DMS153 treated with DMSO at 0.1 percent for 48 hours (cell line): Measurements from ENCODE around the gene C1QTNF9.
"Not testable (repeated sequence)": the region's sequence is repeated elsewhere in the genome, so short reads cannot be mapped to it uniquely, and the experiment has no call there.

Source experiments
- DNase-seq: peaks from one replicate; lab custom pipeline; 2025; ENCODE audit not compliant: unreplicated experiment; lab: John Stamatoyannopoulos, UW

The C1QTNF9 gene

GRCh38 chr13:24281188-24282008 is 28.0 kb upstream of the C1QTNF9 start:
- DNase-seq: no peak

GRCh38 chr13:24282256-24282655 is 27.1 kb upstream of the C1QTNF9 start:
- no peak for DNase-seq

GRCh38 chr13:24284889-24285565 is 24.4 kb upstream of the C1QTNF9 start:
- DNase-seq: no peak

GRCh38 chr13:24286624-24287023 is 22.8 kb upstream of the C1QTNF9 start:
- DNase-seq: no peak

GRCh38 chr13:24287748-24288287 is 21.6 kb upstream of the C1QTNF9 start:
- DNase-seq: no peak

GRCh38 chr13:24288870-24289269 is 20.5 kb upstream of the C1QTNF9 start:
- no peak for DNase-seq

GRCh38 chr13:24290280-24290932 is 19.0 kb upstream of the C1QTNF9 start:
- no peak for DNase-seq

GRCh38 chr13:24292481-24292880 is 16.9 kb upstream of the C1QTNF9 start:
- no peak for DNase-seq

GRCh38 chr13:24293746-24294145 is 15.6 kb upstream of the C1QTNF9 start:
- DNase-seq: no peak

- DNase-seq: no peak
Measured at GRCh38 chr13:24299488-24300114, 9.8 kb upstream of the C1QTNF9 start.

GRCh38 chr13:24301434-24301833 is 7.9 kb upstream of the C1QTNF9 start:
- DNase-seq: no peak

GRCh38 chr13:24301911-24302310 is 7.5 kb upstream of the C1QTNF9 start:
- DNase-seq: no peak

- no peak for DNase-seq
Measured at GRCh38 chr13:24304620-24305019, 4.8 kb upstream of the C1QTNF9 start.

- DNase-seq: no peak
Measured at GRCh38 chr13:24306632-24307031, 2.7 kb upstream of the C1QTNF9 start.

GRCh38 chr13:24307211-24308067 is 1.9 kb upstream of the C1QTNF9 start:
- peak; percentile 17 for DNase-seq

GRCh38 chr13:24308068-24308445 is 1.3 kb upstream of the C1QTNF9 start:
- DNase-seq: no peak

- DNase-seq: no peak
Measured at GRCh38 chr13:24308488-24309020, 826 bp upstream of the C1QTNF9 start.

- DNase-seq: no peak
Measured at GRCh38 chr13:24313439-24313838, 4.1 kb downstream of the C1QTNF9 start.

- not testable (repeated sequence) for DNase-seq
Measured at GRCh38 chr13:24317835-24318234, 8.5 kb downstream of the C1QTNF9 start.

GRCh38 chr13:24318878-24319277 is 9.5 kb downstream of the C1QTNF9 start:
- not testable (repeated sequence) for DNase-seq
